Epithelial cell of prostate (primary cell): ENCODE results near the gene ERI3.
A peak's percentile ranks its signal among the peaks of the same experiment; 100 is the strongest.

Experiments used
- DNase-seq: peaks from one replicate; pipeline ENCODE4 v3.0.0-alpha.2; 2011; ENCODE audit warnings: low read depth, low spot score
- H3K27ac ChIP-seq: fragments of 450-650 bp; 2 replicates; pipeline ENCODE4 v1.5.1; 2017; ENCODE audit warnings: mild to moderate bottlenecking

Gene ERI3, protein sequence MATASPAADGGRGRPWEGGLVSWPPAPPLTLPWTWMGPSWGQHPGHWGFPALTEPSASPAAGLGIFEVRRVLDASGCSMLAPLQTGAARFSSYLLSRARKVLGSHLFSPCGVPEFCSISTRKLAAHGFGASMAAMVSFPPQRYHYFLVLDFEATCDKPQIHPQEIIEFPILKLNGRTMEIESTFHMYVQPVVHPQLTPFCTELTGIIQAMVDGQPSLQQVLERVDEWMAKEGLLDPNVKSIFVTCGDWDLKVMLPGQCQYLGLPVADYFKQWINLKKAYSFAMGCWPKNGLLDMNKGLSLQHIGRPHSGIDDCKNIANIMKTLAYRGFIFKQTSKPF

DNA sequence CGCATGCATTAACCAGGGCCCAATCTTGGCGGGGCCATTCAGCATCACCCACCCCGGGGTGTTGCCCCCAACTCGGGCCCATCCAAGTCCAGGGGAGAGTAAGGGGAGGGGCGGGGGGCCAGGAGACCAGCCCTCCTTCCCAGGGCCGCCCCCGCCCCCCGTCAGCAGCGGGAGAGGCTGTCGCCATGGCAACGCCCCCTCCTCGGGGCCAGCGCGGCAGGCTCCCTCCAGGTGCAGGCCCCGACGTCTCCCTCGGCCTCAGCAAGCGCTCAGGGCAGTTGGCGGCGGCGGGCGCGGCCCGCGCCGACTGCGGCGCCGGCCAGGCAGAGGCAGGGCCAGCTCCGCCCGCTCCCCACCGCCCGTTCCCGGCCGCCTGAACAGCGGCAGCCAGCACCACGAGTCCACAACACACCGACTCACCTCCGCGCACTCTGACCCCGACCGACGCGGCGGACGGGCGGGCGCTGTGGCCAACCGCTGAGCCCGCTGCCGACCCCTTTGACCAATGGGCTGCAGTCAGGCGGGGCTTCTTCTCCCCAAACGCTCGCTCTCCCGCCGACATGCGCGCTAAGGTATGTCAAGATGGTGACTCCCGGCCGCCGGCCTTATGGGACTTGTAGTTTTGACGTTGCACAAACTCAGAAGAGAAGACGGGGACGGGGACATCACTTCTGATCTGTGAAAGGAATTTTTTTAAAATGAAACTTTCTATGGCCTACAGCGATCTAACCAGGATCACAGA, at the start of gene ERI3:
ERI3 (minus strand) TSS at position 418 of the 742 bp plus-strand sequence; CDS start at position 187, 231 bp downstream.
- DNase-seq: peak; percentile 84
- H3K27ac ChIP-seq: no peak within 1 kb of the TSS

DNA sequence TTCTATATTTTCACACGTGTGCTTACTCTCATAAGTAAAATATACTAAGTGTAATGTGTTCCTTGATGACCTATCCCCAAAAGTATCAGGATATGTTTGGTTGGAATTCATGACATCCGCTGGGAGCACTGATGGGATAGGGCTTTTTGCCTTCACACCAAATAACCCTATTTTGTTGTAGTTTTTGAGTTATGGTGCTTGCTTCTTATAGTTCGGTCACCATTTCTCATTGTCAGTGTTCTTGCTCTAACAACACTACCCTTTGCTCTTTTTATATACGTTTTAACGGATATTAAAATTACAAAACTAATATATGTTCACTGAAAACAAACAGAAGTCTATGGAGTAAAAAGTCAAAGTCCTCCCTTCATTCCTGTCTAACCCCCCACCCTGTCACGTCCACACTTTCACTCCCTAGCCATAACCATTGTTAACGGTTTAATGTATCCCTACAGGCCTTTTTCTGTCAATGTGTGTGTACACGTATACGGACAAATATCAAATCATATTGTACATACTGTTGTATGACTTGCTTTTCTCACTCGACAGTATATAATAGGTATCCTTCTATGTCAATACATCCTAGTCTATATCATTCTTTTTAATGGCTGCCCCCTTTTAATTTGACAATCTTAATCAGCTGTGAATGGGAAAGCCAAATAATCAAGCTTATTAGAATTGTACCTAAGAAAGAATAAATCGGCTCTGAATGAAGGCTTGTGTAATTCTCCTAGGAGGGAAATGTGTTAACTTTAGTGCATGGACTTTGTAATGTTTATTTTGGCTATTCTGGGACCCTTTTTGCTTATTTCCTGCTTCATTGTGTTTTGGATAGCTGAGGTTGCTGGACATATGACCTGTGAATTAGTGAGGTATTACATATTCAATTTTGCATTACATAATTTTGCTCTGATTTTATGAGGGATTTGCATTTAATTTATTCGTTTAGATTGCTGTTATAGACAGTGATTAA, 46.5 kb upstream of the ERI3 start:
- H3K27ac ChIP-seq: no peak overlapping the region
- DNase-seq: no peak

DNA sequence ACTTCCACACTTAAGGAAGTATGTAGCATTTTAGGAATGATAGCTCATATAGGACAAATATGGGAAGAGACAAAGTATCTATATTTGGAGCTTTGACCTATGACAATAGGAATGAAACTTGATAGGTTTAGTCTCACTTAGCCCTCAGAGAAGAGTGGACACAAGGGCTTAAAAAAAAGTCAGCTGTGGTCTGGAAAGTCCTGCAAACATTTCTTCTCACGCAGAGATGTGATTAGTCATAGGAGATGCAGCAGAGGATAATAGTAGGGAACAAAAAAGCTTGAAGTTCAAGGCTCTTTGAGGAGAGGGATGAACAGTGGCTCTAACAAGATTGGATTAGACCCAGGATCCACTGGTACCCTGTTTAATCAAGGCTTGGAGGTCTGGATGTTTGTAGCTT, 35.2 kb upstream of the ERI3 start:
- DNase-seq: no peak
- no peak overlapping the region for H3K27ac ChIP-seq

DNA sequence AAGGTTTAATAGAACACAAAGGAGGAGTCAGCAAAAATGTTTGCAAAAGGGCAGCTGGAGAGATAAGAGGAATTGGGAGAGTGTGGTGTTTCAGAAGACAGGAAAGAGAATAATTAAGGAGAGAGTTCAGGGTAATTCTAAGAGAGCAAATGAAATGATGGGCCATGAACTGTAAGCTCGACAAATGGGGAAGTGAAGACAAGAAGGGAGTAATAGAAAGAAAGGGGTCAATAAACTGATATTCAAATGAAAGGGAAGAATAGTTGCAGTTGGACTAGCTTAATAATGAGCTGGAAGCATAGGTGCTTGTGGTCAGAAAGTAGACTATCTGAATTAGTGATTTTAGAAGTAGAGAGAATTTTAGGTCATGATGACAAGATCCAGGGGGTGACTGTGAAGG, 34.4 kb upstream of the ERI3 start:
- no peak for DNase-seq
- no peak overlapping the region for H3K27ac ChIP-seq

DNA sequence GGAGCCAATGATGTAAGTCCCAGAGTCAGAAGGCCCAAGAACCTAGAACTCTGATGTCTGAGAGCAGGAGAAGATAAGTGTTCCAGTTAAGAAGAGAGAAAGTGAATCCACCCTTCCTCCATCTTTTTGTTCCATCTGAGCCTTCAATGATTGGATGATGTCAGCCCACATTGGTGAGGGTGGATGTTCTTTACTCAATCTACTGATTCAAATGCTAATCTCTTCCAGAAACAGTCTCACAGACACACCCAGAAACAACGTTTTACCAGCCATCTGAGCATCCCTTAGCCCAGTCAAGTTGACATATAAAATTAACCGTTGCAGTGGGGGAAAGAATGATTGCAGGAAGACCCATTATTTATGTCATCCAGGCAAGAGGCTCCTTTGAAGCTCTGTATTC, 33.5 kb upstream of the ERI3 start:
- no peak for DNase-seq
- H3K27ac ChIP-seq: no peak overlapping the region

DNA sequence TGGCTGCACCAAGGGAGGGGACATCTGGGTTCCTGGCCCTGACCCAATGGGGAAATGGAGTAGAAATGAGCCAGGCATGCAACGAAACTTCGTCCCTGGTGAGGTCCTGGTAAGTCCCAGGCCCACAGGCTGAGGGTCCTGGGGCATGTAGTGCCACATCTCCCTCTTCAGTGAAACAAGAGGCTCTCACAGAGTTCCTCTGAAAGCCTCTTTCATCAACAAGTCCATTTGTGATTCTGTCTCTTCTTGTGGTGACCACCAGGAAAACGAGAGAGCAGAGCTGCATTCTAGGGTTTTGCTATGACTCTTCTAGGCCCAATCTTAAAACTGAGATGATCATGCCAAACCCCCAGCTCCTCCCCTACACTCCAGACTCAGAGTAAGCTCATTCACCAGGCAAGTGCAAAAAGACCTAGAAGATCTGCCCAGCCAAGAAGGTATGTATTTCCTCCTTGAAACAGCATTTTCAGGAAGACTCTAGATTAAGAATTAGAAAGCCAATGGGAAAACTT, 25.7 kb upstream of the ERI3 start:
- H3K27ac ChIP-seq: no peak overlapping the region
- no peak for DNase-seq

DNA sequence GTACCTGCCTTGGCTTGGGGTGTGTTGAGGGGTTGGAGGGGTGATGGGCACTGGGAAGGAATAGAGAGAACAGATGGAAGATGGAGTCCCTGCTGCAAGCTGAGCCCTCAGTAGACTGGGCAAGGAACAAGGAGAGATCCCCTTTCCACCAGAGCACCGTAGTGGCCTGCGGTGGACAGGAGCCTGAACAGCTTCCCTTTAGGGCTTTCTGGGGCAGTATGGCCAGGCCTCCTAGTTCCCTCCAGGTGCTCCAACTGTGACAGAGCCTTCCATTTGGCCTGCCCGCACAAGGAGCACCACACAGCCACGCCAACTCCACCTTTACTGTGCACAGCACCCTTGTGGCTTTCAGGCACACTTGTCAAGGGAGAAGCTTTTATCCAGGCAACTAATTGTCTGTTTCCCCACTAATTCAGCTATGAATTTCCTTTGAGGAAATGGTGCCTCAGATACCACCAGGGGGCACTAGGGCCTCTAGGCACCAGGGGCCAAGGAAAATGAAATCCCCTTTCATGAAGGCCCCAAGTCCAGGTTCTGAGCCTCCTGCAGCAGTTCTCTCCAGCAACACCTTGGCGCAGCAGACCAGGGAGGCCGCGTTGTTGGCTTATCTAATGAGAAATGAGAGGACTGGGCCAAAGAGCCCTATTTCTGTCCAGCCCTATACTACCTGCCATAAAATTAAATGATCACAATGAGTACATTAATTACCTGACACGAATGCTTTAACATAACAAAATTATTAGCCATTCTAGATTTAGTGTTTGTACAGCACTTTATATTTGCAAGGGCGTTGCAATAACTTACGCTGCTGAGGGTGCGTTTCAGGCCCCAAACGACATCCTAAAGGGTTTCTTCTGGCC, 23.1 kb upstream of the ERI3 start:
- no peak for DNase-seq
- H3K27ac ChIP-seq: no peak overlapping the region

DNA sequence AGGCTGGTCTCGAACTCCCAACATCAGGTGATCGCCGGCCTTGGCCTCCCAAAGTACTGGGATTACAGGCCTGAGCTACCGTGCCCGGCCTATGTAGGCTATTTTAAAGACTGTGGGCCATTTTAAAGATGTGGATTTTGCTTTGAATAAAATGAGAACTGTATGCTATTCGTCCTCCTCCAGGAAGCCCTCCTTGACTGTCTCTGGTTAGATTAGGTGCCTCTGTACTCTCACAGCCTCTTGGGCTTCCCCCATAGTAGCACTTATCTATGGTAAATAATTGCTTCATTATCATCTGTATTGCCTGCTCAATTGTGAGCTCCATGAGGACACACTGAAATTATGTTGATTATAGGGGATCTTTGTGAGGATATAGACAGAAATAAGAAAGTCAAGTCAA, 20.5 kb upstream of the ERI3 start:
- DNase-seq: no peak
- no peak overlapping the region for H3K27ac ChIP-seq

DNA sequence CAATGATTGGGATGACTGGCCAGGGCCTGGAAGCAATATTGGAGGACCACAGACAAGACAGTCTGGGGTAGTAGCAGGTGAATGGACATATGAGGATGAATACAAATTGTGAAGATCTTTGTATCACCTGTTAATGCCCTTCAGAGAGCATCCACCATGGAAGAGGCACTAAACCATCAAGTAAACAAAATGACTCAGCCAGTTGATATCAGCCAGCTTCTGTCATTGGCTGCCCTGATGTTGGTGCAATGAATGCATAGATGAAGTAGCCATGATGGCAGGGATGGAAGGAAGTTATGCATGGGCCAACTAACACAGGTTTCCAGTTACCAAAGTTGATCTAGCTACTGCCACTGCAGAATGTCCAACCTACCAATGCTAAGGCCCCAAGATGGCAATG, 16.1 kb upstream of the ERI3 start:
- DNase-seq: no peak
- no peak overlapping the region for H3K27ac ChIP-seq

DNA sequence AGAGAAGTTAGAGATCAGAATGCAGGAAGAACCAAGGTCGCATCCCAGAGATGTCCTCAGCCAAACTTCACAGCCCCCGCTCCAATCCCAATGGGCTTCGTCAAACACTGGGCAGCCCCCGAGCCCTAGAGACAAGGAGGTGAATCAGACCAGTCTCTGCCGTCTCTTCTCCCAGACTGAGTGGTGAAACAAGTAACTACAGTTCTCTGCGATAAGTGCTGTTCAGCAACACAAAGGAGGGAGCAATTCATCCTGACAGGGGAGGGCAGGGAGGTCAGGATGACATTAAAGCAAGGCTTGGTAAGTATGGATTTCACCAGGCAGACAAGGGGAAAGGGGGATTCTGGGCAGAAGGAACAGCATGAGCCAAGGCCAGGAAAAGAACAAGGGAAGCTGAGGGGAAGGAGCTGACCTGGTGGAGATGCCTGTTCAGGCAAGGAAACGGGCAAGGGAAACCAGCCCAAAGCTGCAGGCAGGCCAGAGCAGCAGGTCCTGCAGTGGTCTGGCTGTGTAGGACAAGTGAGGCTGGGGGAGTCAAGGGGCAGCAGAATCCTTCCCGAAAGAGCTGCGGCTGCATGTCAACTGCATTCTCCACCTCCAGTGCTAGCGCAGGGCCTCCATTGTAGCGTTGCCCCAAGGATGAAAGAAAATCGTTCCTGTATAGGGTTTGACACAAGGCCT, 13.6 kb upstream of the ERI3 start:
- no peak for DNase-seq
- H3K27ac ChIP-seq: no peak overlapping the region

DNA sequence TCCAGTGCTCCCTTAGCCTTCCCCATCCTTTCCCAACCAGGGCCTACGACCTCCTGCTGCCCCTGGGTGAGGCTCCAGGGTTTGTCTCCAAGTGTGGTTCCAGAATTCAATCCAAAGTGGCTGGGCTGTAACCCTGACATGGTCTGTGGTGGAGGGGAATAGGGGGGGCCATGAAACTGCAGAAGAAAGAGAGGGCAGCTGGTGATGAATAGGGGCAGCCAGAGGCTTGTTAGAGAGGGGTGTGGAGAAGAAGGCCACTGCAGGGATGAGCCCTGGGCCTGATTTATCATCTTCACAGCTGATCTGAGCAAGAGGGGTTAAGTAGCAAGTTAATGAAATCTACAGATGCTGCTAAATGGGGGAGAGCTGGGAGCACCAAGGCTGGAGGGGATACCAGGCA, 12.9 kb upstream of the ERI3 start:
- no peak for DNase-seq
- no peak overlapping the region for H3K27ac ChIP-seq

DNA sequence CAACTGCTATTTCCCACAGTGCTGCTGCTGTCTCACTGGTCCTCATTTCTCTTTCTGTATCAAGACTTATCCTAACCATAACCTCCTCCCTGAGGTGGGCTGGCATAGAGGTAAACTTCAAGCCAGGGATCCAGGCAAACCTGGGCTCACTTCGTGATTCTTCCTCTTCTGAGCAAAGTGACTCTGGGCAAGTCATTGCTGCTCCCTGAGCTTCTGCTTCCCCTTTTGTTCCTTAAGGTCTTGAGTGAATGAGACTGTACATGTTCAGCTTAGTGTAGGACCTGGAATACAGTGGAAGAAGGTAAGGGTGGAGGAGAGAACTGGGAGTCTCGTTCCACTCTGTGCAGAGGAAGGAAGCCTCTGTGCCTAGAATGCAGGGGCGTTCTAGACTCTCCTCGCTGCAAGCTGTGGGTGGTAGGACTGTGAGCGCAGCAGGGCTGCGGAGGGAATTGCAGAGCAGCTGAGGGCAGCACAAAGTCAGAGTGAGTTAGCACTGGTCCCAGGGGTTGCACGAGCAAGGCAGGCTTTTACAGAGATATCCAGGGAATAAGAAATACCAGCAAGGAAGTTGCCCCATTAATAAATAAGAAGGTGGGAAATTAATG, 11.4 kb upstream of the ERI3 start:
- no peak for DNase-seq

DNA sequence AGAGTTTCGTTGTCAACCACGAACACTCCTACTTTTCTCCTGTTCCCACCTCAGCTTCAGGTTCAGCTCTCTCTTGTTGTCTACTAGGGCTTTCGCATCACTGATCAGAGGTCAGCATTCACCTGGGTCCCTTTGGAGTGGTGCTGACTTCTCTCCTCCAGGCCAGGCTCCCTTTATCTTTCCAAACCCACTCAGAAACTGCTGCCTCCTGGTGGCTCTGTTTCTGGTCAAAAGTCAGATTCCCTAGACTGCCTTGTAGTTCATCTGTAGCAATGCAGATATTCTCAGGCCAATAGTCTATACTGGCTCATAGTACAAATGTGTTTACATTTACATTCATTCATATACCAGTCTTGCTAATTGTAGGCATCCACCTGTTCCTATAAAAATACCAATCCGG, 6.4 kb upstream of the ERI3 start:
- no peak for DNase-seq
- H3K27ac ChIP-seq: no peak overlapping the region

More for the DNA sequence above, 11.4 kb upstream of the ERI3 start:
- H3K27ac ChIP-seq: no peak overlapping the region

DNA sequence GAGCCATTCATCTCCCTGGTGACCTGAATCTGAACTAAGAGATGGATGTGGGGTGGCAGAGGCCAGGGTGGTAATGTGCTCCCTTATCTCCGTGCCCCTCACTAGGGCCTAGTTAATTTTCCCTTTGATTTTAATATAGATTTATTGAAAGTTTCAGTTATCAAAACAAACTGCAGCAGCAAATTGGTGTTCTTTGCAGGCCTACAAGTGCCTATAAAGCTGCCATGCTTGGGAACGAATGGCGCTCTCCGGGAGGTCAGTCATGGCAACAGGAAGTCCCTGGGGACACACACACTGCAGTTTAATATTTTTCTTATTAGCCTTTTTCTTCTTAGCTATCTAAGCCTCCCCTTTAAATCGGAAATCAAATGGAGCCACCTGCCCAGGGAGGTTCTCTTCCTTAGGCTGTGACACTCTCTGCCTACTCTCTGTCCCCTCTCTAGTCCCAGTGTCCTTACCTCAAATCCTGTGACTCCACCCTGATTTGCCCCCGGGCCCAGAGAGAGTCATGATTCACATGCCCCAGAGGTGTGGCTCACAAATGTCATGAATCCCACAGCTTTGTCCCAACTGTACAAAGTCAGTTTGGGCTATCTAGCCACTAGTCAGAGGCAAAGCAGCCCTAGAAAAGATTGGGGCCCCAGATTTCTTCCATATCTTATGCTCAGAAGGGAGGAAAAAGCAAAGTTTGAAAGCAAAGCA, 4.3 kb upstream of the ERI3 start:
- DNase-seq: no peak
- H3K27ac ChIP-seq: no peak overlapping the region

DNA sequence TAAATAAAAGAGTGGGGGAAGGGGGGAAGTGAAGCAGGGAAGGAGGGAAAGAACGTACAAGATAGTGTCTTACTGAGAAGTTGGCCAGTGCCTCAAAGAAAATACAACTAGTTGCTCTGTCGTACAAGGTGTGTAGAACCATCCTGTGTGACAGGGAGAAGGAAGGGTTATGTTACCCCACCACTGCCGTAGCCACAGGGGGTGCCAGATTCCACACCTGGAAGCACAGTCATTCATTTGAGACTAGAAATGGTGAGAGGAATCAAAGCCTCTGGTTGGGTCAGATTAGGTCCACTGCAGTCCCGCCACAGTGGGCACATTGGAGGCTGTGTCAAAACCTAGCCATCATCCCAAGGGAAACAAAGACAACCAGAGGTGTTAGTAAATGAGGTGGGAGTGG, 2.7 kb upstream of the ERI3 start:
- no peak overlapping the region for H3K27ac ChIP-seq
- no peak for DNase-seq

DNA sequence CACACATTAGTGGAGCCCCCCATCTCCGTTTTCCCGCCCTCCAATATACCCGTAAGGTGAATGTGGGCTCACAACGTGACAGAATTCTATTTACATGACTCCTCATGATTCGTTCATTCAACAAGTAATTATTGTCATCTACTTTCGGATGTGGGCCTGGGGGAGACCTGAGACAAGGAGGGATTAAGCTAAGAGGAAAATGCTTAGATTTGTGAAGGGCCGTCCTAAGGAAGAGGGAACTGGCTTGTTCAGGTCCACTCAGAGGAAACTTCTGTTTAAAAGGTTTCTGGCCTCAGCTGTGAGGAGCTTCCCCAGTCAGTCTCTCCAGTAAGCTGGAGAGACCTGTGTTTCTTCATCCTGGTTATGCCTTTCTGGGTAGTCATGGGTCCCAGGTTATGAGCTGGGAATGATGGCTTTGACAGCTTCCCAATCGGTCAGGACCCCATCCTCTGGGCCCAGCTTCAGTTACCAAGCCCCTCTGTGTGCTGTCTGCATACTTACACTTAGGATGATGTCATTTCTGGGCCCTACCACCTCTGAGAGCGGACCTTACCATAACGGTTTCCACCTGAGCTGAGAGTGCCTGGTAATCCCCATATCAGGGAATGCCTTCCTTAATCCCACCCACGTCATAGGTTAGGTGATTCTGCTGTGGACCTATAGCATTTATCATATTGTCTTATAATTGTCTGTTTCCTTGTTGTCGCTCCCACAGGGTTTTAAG, 687 bp upstream of the ERI3 start:
- H3K27ac ChIP-seq: no peak overlapping the region
- DNase-seq: no peak

DNA sequence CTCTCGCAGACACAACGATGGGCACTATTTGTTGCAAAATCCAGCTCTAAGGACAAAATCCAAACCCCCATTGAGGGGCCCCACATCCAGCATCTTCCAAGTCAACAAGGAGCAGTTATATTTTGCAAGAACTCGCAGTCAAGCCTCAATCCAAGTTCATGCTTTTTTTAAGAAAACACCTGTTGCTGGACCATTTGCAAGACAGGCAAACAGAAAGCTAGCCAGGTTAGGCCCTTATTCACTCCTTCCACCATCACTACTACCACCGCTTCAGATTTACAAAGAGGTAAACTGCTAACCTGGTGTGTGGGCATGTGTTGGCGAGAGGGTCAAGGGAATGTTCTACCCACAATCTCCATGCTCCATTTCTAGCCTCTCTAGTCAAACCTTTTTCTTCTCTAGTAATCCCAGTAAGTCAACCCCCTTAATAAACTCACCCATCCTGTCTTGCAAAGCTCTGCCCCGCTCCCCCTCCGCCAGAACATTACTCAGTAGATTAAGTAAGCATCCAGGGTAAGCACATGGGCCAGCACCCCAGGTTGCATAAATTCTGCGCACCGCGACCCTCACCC, 703 bp downstream of the ERI3 start:
- H3K27ac ChIP-seq: no peak overlapping the region

More for the DNA sequence above, 703 bp downstream of the ERI3 start:
- no peak for DNase-seq
